Measurements from ENCODE around the gene MSANTD3.
A peak's percentile ranks its signal among the peaks of the same experiment; 100 is the strongest.
"Not testable (repeated sequence)": the region's sequence is repeated elsewhere in the genome, so short reads cannot be mapped to it uniquely, and the experiment has no call there.

Gene MSANTD3

DNA sequence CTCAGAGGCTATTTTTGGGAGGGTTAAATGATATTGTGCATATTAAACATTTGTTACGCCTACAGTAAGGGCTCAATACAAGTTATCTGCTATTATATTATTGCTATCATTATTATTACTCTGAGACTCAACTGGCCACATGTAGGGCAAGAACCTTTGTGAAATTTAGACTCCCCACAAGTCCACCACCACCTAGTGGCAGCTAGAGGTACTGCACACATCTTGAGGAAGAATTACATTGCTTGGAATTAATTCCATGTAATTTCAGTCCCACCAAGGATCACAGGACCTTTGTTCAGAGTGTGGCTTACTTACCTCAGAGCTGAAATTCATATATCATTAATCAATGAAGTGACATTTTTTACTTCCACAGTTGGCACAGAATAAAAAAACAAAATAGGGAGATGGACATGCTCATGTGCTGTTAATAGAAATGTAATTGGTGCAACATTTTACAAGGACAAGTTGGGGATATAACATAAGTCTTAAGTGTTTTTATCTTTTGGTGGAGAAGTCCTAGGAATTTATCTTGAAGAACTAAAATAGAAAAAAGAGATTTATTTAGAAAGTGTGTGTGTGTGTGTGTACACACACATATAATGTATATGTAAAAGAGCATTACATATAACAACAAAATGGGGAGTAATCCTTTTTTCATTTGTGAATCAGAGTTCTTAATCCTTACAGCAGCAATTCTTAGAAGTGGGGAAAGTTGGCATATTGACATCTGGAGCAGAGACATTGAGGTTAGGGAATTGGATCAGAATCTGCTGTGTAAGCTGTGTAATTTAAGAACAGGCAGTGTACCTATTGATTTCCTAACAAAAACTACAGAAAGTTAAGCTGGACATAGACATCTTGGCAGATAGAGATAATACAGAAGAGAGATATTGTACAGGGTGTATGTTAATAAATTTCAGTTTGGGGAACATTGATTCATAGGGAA lies 11.2 kb downstream of the MSANTD3 start:
- Histone ChIP-seq H3K27me3 (ENCODE audit: insufficient read depth, low read length, poor library complexity) (no peaks in the 10 kb centered on the region), H3K27ac (ENCODE audit: low read length) (no peak overlapping the region), H4K20me1 (ENCODE audit: insufficient read depth, low read length) (no peaks in the 10 kb centered on the region), H3K4me1 (ENCODE audit: insufficient read depth, low read length) (no peaks in the 10 kb centered on the region), H3K4me2 (ENCODE audit: insufficient read depth, low read length) (no peak overlapping the region), H2AFZ (ENCODE audit: low read depth, low read length) (no peak overlapping the region), H3K9me3 (ENCODE audit: insufficient read depth, low read length, severe bottlenecking) (no peaks in the 10 kb centered on the region), H3K9ac (ENCODE audit: low read depth, low read length) (no peak overlapping the region), H3K4me3 (ENCODE audit: low read depth in 1 of 2, low read length in 2 of 2) (no peak overlapping the region), H3K36me3 (ENCODE audit: insufficient read depth, low read length) (no peaks in the 10 kb centered on the region), H3K79me2 (ENCODE audit: insufficient read depth, low read length) (no peaks in the 10 kb centered on the region)
- peak; percentile 49; the same call in 1 of the 3 replicates for ATAC-seq (ENCODE audit: insufficient read depth, low read depth)
- peak; percentile 57 for DNase-seq
- TF ChIP-seq, protein P1, sequence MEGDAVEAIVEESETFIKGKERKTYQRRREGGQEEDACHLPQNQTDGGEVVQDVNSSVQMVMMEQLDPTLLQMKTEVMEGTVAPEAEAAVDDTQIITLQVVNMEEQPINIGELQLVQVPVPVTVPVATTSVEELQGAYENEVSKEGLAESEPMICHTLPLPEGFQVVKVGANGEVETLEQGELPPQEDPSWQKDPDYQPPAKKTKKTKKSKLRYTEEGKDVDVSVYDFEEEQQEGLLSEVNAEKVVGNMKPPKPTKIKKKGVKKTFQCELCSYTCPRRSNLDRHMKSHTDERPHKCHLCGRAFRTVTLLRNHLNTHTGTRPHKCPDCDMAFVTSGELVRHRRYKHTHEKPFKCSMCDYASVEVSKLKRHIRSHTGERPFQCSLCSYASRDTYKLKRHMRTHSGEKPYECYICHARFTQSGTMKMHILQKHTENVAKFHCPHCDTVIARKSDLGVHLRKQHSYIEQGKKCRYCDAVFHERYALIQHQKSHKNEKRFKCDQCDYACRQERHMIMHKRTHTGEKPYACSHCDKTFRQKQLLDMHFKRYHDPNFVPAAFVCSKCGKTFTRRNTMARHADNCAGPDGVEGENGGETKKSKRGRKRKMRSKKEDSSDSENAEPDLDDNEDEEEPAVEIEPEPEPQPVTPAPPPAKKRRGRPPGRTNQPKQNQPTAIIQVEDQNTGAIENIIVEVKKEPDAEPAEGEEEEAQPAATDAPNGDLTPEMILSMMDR (IDR thresholded peaks at IDR 0.05; ENCODE audit: borderline replicate concordance, extremely low read depth, low read length, poor library complexity, severe bottlenecking) = peak; percentile 90
- no peak for TF ChIP-seq EZH2 (IDR thresholded peaks at IDR 0.05; ENCODE audit: borderline replicate concordance, low read depth, low read length, severe bottlenecking)

- Histone ChIP-seq H3K27ac (ENCODE audit: low read length) (no peak overlapping the region), H3K4me2 (ENCODE audit: insufficient read depth, low read length) (no peak overlapping the region), H3K4me1 (ENCODE audit: insufficient read depth, low read length) (no peaks in the 10 kb centered on the region), H3K9me3 (ENCODE audit: insufficient read depth, low read length, severe bottlenecking) (no peaks in the 10 kb centered on the region), H3K9ac (ENCODE audit: low read depth, low read length) (no peak overlapping the region), H4K20me1 (ENCODE audit: insufficient read depth, low read length) (no peaks in the 10 kb centered on the region), H3K36me3 (ENCODE audit: insufficient read depth, low read length) (no peaks in the 10 kb centered on the region), H3K4me3 (ENCODE audit: low read depth in 1 of 2, low read length in 2 of 2) (no peak overlapping the region), H3K27me3 (ENCODE audit: insufficient read depth, low read length, poor library complexity) (no peaks in the 10 kb centered on the region), H3K79me2 (ENCODE audit: insufficient read depth, low read length) (no peaks in the 10 kb centered on the region), H2AFZ (ENCODE audit: low read depth, low read length) (no peak overlapping the region)
- DNase-seq = no peak
- TF ChIP-seq EZH2 (IDR thresholded peaks at IDR 0.05; ENCODE audit: borderline replicate concordance, low read depth, low read length, severe bottlenecking) = no peak
- TF ChIP-seq, protein P1 (IDR thresholded peaks at IDR 0.05; ENCODE audit: borderline replicate concordance, extremely low read depth, low read length, poor library complexity, severe bottlenecking) = no peak
- ATAC-seq (ENCODE audit: insufficient read depth, low read depth) = no peak
Measured at GRCh38 chr9:100440071-100440470, 13.1 kb downstream of the MSANTD3 start.

GRCh38 chr9:100440487-100440886 lies 13.5 kb downstream of the MSANTD3 start:
- not testable (repeated sequence) for H3K27ac ChIP-seq (ENCODE audit: low read length); H2AFZ ChIP-seq (ENCODE audit: low read depth, low read length); ATAC-seq (ENCODE audit: insufficient read depth, low read depth); H3K79me2 ChIP-seq (ENCODE audit: insufficient read depth, low read length); H3K4me3 ChIP-seq (ENCODE audit: low read depth in 1 of 2, low read length in 2 of 2); DNase-seq; H3K27me3 ChIP-seq (ENCODE audit: insufficient read depth, low read length, poor library complexity); H3K4me1 ChIP-seq (ENCODE audit: insufficient read depth, low read length); H4K20me1 ChIP-seq (ENCODE audit: insufficient read depth, low read length); H3K36me3 ChIP-seq (ENCODE audit: insufficient read depth, low read length); H3K9me3 ChIP-seq (ENCODE audit: insufficient read depth, low read length, severe bottlenecking); H3K4me2 ChIP-seq (ENCODE audit: insufficient read depth, low read length); H3K9ac ChIP-seq (ENCODE audit: low read depth, low read length)

DNA sequence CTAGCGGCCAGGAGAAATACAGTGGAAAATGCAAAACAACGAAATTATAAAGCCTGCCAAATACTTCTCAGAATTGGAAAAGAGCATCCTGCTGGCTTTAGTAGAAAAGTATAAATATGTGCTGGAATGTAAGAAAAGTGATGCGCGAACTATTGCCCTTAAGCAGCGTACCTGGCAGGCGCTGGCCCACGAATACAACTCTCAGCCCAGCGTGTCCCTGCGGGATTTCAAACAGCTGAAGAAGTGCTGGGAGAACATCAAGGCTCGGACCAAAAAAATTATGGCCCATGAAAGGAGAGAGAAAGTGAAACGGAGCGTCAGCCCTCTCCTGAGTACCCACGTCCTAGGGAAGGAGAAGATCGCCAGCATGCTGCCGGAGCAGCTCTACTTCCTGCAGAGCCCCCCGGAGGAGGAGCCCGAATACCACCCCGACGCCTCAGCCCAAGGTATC lies 15.0 kb downstream of the MSANTD3 start:
- Histone ChIP-seq H2AFZ (ENCODE audit: low read depth, low read length) (no peak overlapping the region), H3K4me2 (ENCODE audit: insufficient read depth, low read length) (no peak overlapping the region), H3K9ac (ENCODE audit: low read depth, low read length) (no peak overlapping the region), H3K27me3 (ENCODE audit: insufficient read depth, low read length, poor library complexity) (no peaks in the 10 kb centered on the region), H4K20me1 (ENCODE audit: insufficient read depth, low read length) (no peaks in the 10 kb centered on the region), H3K27ac (ENCODE audit: low read length) (no peak overlapping the region), H3K4me3 (ENCODE audit: low read depth in 1 of 2, low read length in 2 of 2) (no peak overlapping the region), H3K4me1 (ENCODE audit: insufficient read depth, low read length) (no peaks in the 10 kb centered on the region), H3K9me3 (ENCODE audit: insufficient read depth, low read length, severe bottlenecking) (no peaks in the 10 kb centered on the region), H3K79me2 (ENCODE audit: insufficient read depth, low read length) (no peaks in the 10 kb centered on the region), H3K36me3 (ENCODE audit: insufficient read depth, low read length) (no peaks in the 10 kb centered on the region)
- ATAC-seq (ENCODE audit: insufficient read depth, low read depth) (no peak), DNase-seq (no peak)
- TF ChIP-seq, protein P1 (IDR thresholded peaks at IDR 0.05; ENCODE audit: borderline replicate concordance, extremely low read depth, low read length, poor library complexity, severe bottlenecking) = no peak
- no peak for TF ChIP-seq EZH2 (IDR thresholded peaks at IDR 0.05; ENCODE audit: borderline replicate concordance, low read depth, low read length, severe bottlenecking)
